ENCODE results near the gene SLC35B4.

DNA sequence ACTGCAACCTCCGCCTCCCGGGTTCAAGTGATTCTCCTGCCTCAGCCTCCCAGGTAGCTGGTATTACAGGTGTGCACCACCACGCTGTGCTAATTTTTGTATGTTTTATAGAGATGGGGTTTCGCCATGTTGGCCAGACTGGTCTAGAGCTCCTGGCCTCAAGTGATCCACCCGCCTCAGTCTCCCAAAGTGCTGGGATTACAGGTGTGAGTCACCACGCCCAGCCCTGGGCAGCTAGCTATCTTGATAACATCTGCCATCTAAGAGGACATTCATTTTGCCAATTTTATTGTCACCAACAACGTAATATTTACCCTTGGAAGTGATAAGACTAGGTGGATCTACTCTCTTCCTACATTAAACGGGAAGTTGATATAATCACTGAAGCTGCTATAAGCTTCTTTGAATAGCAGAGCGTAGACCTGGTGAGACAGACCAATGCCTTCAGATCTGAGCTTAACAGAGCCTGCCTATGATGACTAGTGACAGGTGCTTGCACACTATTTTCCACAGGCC lies 39.7 kb upstream of the SLC35B4 start:
- no peak for TF ChIP-seq POLR2A (IDR thresholded peaks at IDR 0.05)
- no peak for TF ChIP-seq CTCF (IDR thresholded peaks at IDR 0.05)

All from uterus (tissue), 2 donors.